ENCODE results near the gene RNU7-1. TPM values are rescaled to one million over a fixed set of nuclear protein-coding genes. Genes with fewer than 3 reads are reported as not detected.

Gene RNU7-1
- total and polyA plus RNA-seq, 9 of the 15 experiments (the other 6 are each of a cell fraction or from before 2014, with no cell fraction given), result not detected

GRCh38 chr12:6961695-6962284, 18.2 kb downstream of the RNU7-1 start (continued):
- TF ChIP-seq CTCF (IDR thresholded peaks at IDR 0.05 in 2 of 3, conservative IDR thresholded peaks at IDR 0.05 in 1 of 3; ENCODE audit: insufficient read depth in 2 of 3, low read depth in 1 of 3, low read length in 3 of 3) (peak; percentile 61 to 89 (median 68)), KDM5B (IDR thresholded peaks at IDR 0.05; ENCODE audit: insufficient replicate concordance, low read depth, low read length) (peak; percentile 69), EP400 (IDR thresholded peaks at IDR 0.05) (peak; percentile 81; the same call in 1 of the 2 replicates), ZNF23 (CRISPR knock-in tag; IDR thresholded peaks at IDR 0.05) (no peak), HINFP (tag; conservative IDR thresholded peaks at IDR 0.05; ENCODE audit: low read depth) (no peak), FOXK1 (CRISPR knock-in tag; IDR thresholded peaks at IDR 0.05; ENCODE audit: borderline replicate concordance) (no peak), XRCC5 (IDR thresholded peaks at IDR 0.05; ENCODE audit: low read depth, low read length) (no peak), ZBTB11 (CRISPR knock-in tag; IDR thresholded peaks at IDR 0.05) (peak; percentile 30 to 96 (median 82); a peak in 5 of 6 replicates), HDAC3 (IDR thresholded peaks at IDR 0.05; ENCODE audit: borderline replicate concordance, partially characterized antibody) (peak; percentile 13), IRF1 (CRISPR knock-in tag; IDR thresholded peaks at IDR 0.05; ENCODE audit: borderline replicate concordance) (no peak), NFRKB (IDR thresholded peaks at IDR 0.05; ENCODE audit: low read depth) (peak; percentile 23; the same call in 1 of the 2 replicates), NFXL1 (CRISPR knock-in tag; IDR thresholded peaks at IDR 0.05) (no peak), GATAD2A (IDR thresholded peaks at IDR 0.05) (no peak)

Measured in K562 (cell line).